ENCODE results near the gene BIN1.

DNA sequence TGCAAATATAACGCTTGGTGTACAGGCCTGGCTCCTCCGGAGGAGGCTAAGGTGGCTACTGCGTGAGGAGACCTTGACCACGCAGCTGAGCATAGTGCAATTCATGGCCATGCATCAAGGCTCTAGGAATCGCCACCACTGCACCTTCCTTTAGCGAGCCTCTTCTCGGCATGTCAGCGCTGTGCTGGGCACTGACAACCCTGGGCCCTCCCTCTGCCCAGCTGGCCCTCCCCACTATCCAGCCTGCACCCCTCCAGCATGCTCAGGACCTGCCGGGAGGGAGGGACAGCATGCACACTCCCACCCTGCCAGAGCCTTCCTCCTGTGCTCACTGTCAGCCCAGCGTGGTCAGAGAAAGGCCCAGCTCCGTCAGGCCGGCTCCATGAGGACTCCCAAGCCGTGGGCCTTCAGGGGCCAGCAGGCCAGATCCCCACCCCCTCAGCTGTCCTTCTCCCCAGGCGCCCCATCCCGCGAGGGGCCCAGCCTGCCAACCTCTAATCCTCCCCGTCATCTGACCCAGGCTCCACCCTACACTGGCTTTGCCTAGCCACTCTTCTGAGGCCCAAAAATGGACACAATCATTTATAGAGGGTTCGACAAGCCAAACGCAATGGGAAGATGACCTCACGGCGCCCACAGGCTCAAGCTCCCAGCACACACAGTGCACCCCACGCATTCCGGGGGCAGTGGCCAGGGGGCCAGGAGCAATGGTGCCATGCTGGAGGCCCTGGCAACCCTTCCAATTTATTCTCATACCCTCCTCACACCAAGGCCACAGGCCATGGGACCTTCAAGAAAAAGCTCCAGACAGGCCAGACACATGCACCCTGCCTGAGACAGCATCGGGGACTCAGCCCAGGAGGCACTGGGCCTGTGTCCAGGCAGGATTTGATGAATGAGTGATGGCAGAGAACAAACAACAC is 3.5 kb downstream of the BIN1 start:
- TF ChIP-seq CTCF (IDR thresholded peaks at IDR 0.05; ENCODE audit: low read length) (no peak), EZH2 (optimal IDR thresholded peaks at IDR 0.05; ENCODE audit: low read depth, low read length) (no peak)
